HG03097 (cell line): ENCODE measurements around the gene RBM17.
"Not testable (repeated sequence)": the region's sequence is repeated elsewhere in the genome, so short reads cannot be mapped to it uniquely, and the experiment has no call there.

ENCODE experiments used
- ATAC-seq: cut with Tn5 transposase; IDR thresholded peaks from one replicate; pipeline ENCODE4 v1.9.1; 2021; ENCODE audit not compliant: unreplicated experiment, low FRiP score

Gene RBM17

DNA sequence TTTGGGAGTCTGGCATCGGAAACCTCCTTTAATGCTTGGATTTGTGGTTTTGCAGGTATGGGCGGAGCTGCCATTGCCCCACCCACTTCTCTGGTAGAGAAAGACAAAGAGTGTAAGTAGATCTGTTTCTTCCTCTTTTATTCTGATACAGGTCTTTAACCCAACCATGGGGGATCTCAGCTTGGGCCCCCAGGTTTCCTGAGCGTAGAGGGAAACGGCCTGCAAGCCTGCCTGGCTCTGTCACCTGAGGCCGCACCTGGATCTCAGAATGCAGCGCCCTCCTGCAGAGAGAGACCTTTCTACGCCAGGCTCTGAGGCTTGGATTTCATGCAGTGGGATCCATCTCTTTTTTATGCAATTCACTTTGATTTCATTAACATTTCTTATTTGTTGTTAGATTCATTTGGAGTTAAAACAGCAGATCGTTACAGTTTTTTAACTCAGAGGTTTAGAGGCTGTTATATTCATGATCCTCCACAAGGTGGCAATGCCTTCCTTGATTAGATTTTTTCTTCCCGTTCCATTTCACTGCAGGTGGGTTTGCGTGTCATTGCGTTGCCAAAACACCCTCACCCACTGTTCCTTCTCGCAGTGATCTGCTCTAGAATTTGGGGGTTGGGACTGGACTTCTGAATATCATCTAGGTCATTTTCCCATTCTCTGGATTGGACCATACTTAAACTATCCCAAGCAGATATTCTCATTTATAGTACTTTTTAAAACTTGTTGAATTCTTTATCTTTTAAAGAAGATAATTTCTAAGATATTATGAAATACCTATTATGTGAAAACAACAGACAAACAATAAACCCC lies 20.0 kb downstream of the RBM17 start:
- no peak for ATAC-seq

DNA sequence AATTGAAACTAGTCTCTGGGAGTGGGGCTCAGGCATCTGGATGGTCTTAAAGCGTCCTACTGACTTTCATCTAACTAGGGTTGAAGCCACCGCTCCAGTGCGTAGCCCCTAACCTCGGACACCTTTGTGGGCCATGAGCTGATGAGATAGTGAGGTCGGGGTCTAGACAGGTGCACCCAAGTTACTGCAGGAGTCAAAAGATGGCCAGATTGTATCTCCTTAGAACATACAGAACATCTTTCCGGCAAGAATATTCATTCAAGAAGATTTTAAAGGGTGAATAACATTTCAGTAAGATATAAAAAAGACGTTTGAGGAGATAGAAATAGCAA lies 20.6 kb downstream of the RBM17 start:
- no peak for ATAC-seq

DNA sequence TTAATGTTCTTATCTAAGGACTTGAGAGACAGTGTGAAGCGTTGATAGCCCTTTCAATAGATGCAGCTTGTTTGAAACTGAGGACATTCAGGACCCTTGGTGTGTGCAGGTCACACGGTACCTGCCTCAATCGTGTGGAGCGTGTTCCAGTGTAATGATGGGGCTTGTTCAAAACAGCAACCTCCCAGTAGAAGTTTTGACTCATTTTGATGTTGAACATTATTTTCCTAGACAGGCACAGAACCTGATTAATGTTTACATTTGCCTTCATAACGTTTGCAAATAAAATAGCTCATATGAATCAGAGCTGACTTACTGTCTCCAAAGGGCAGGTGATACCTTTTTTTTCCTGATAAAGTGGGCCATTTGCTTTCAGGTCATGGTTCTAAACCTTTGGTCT lies 21.3 kb downstream of the RBM17 start:
- ATAC-seq, result no peak

DNA sequence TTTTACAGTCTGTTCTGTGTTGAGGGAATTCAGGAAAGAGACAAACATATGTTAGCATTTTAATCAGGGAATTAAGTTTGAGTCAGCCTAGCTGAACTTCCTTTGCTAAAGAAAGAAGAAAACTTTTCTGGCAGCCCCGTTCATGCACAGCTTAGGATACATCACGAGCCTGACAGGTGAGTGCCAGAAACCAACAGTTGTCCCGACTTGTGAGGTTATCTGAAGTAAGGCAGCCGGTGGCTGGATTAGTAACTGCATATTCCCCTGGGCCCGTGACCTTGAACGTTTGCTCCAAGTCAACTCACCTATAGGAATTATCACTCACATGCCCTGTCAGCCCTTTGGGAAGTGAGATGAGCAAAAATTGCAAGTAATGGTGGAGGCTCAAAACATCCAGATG lies 24.1 kb downstream of the RBM17 start:
- ATAC-seq, result no peak

DNA sequence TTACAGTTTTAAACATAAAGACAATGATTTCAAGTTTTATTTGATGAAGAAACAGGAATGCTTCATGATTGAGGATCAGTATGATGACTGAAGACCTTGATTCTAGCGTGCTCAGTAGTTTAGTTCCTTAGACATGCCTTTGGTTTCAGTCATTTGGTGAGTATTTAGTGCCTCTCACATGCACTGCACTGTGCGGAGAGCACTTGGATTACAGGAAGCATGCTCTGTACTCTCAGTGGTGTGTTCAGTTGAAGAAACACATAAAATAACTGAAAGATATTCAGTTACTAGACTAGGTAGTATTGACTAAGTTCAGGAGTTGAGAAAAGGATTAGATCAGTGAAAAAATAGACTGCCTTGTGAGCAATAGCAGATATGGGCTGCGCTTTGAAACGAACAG lies 25.5 kb downstream of the RBM17 start:
- ATAC-seq, result no peak

DNA sequence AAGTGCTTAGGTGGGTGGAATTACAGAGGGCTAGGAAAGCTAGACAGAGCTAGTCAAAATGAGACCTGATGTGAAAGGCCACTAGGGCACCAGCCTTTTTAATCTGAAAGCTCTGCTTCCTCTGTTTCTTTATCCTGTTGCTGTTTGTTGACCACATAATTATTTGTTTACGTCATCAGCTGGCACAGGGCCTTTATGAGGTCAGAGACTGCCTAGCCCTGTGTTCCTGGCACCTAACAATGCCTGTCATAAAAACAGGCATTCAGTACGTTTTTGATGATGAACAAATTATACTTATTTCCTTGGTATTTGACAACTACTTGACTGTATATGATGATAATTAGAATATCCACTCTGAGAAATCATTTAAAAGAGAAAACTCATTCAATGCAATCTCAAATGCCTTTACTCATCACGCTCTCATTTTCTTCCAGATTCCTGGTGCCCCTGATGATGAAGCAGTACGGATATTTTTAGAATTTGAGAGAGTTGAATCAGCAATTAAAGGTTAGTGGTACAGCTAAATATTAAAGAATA lies 26.0 kb downstream of the RBM17 start:
- ATAC-seq, result no peak

DNA sequence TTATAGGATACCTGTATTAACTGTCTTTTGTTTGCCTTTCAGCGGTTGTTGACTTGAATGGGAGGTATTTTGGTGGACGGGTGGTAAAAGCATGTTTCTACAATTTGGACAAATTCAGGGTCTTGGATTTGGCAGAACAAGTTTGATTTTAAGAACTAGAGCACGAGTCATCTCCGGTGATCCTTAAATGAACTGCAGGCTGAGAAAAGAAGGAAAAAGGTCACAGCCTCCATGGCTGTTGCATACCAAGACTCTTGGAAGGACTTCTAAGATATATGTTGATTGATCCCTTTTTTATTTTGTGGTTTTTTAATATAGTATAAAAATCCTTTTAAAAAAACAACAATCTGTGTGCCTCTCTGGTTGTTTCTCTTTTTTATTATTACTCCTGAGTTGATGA lies 26.6 kb downstream of the RBM17 start:
- ATAC-seq, result no peak

DNA sequence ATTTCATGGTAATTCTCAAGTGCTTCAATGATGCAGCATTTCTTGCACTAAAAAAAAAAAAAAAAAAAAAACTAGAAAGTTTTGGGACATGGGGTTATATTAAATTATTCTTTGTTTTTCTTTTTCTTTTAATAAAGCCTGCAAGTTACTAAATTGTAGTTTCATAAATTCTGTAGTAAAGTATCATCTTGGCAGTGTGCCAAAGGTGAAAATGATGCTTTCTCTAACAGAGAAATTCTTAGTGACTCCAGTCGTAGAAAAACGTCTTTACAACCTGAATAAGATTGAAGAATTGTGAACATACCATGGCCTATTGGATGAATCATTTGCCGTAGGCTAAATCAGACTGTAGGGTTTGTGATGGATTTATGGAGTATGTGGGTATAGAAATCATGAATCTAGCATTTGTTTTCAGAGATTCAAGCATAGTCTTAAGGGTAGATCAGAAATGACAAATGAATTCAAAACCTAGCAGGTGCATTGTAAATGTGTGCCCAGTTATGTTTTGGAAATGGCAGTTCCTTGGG lies 27.1 kb downstream of the RBM17 start:
- no peak for ATAC-seq

DNA sequence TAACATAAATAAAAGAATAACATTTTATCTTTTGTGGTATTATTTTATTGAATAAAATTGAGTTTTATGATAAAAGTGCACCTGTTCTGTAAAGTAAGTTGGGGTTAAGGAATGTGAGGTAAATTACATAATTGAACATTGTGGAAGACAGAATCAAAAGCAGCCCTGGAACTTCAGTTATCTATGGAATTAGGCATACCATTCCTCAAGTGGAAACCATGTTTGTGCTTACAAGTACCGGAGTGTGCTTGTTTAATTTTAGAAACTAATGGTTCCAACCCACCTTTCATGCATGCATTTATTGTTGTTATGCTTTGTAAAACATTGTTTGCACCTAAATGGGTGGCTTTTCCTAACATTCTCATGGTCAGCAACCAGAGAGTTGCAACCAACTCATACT lies 28.0 kb downstream of the RBM17 start:
- ATAC-seq, result no peak

DNA sequence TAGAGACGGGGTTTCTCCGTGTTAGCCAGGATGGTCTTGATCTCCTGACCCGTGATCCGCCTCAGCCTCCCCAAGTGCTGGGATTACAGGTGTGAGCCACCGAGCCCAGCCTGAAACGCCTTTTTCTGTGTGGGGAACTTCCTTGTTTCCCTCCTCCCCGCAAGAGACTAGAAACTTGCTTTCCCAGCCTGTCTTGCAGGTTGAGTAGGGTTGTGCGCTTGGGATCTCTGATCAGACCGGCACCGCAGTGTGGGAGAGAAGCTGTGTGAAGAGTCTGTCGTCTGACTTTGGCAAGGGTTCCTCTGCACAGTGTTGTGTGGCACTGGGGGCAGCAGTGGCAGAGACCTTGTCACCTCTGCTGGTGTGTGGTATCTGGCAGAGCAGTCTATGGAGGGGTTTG lies 28.9 kb downstream of the RBM17 start:
- no peak for ATAC-seq

DNA sequence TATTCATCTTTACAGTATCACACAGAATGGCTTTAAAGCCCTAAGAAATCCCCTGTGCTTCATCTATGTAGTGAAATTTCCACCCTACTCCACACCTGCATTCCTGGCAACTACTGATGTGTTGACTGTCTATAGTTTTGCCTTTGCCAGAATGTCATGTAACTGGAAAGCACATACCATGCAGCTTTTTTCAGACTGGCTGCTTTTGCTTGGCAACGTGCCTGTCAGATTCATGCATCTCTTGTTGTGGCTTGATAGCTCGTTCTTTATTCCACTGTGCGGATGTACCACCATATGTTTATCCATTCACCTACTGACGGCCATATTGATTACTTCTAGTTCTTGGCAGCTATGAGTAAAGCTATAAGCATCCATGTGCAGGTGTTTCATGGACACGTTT lies 30.6 kb downstream of the RBM17 start:
- ATAC-seq, result no peak

DNA sequence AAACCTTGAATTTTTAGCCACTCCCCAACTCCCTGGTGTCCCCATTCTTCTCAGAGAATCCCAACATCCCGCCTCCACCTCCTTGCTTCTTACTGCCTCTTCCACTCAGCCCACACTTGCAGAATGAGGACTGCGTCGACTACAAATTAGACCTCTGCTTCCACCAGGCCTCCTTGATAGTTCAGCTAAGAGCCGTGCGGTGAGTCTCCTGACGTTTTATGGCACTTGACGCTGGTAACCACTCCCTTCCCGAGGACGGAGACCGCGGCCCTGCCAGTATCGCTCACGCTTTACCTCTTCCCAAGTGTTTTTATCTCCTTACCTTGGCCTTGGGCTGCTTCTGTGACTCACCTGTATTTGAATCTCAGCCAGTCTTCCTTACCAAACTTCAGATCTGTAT lies 31.1 kb downstream of the RBM17 start:
- no peak for ATAC-seq

DNA sequence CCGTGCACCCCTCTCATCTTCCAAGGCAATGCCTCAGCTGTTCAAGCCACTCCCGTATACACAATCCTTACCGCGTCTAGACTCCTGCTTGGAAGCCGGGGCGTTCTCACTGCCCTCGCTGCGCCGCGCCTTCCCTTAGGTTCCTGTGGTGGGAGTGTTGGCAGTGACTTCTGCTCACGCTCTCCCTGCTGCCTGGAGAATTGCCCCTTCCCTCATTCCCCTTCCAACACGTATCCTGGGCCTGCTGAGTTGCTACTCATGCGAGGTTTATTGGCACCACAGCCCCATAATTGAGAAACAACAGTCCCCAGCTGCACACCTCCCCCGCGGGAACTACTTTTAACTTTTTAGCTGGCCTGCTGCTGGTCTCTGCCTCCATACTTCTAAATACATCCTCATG lies 31.9 kb downstream of the RBM17 start:
- ATAC-seq, result no peak

DNA sequence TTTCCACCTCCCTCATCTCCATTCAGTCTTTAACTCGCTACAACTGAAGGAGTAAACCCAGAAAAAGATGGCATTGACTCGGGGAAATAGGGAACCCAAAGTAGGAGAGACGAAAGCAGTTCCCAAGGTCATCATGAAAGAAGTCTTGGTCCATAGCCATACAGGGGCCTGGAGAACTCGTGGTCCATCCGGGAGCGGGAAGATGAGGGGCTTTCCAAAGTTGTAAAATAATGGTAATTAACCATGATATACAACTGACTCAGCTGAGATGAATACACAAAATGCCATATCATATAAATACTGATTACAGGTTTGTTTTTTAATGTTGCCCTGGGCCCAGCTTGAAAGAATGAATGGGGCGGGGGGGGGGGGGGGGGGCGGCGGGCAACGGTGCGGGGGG lies 32.3 kb downstream of the RBM17 start:
- ATAC-seq, result no peak

DNA sequence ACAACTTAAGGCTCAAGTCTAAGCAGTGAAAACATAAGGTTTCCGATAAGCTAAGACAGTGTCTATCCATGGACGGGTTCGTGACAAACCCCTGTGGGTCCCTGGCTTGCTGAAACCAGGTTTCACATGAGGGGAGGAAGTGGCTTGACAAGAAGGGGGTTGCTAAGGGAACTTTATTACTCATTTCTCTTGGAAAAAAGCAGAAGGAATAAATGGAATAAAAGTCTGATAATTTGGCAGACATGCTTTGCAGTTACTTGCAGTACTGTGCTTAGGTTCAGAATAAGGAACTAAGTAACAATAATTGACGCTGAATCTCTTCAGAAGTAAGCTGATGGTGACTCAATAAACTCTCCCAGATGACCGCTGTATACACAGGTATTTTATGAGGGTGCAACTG lies 34.7 kb downstream of the RBM17 start:
- no peak for ATAC-seq

DNA sequence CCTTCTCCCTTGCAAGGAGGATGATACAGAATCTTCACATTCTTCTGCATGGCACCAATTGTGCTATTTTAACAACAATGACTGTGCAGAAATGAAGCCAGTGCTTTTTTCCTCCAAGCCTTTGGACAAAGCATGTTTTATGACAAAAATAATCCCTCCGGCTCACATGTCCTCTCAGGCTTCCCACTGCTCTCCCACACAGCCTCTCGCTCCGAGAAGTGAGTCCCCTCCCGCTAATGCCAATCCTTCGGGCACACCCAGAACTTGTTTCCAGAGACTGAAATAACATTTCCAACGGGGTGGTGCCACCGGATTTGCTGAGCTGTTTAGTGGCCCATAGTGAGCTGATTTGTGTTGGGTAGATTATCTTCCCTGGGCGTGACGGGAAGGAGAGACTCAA lies 35.8 kb downstream of the RBM17 start:
- no peak for ATAC-seq

DNA sequence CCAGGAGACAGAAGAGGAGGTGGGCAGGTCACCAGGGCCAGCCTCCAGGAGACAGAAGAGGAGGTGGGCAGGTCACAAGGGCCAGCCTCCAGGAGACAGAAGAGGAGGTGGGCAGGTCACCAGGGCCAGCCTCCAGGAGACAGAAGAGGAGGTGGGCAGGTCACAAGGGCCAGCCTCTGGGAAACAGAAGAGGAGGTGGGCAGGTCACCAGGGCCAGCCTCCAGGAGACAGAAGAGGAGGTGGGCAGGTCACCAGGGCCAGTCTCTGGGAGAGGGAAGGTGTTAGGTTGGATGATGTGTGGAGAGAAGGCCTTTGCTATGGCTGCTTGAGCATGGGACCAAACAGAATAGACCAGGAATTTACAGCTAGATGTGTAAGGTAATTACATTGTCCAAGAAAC lies 38.6 kb downstream of the RBM17 start:
- not testable (repeated sequence) for ATAC-seq

DNA sequence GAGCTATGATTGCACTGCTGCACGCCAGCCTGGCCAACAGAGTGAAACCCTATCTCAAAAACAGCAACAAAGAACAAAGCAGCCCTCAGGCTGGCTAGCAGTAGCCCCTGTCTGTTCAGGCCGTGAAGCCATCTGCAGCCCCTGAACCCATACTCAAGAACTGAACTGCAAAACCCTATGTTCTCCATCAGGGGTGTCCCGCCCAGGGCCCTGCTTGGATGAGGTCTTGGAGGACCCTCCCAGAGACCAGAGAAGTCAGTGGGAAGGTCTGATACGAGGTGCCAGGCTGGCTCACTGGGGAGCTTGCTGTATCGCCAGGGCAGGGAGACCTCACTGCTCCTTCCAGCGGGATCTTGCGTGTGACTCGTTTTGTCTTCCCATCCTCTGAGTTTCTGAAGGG lies 39.3 kb downstream of the RBM17 start:
- no peak for ATAC-seq

DNA sequence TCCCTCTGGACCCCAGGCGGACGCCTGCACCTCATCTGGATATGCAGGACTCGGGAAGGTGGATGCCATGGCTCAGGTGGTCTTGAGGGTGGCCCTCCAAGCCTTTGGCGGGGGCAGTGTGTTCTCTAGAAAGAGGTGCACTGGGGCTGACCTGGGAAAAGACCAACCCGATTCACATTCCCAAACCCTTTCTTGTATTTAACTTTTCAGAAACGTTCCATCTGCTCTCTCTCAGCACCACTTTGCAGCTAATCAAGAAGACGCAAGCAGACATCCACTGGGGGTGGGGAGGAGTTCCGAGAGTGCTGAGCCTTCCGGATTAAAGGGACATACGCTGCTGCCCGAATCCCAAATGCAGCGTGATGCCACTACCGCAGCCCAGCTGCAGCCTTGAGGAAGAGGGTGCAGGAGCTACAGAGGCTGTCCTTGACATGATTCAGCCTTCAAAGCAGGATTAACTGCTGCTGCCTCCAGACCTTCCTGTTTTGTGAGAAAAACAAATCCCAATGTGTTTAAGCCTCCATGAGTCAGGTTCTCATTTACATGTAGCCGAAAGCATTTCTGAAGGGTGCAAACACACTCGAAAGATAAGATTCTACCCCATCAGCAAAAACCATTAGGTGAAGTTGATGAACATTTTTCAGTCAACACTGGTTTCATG lies 39.9 kb downstream of the RBM17 start:
- ATAC-seq, result no peak

DNA sequence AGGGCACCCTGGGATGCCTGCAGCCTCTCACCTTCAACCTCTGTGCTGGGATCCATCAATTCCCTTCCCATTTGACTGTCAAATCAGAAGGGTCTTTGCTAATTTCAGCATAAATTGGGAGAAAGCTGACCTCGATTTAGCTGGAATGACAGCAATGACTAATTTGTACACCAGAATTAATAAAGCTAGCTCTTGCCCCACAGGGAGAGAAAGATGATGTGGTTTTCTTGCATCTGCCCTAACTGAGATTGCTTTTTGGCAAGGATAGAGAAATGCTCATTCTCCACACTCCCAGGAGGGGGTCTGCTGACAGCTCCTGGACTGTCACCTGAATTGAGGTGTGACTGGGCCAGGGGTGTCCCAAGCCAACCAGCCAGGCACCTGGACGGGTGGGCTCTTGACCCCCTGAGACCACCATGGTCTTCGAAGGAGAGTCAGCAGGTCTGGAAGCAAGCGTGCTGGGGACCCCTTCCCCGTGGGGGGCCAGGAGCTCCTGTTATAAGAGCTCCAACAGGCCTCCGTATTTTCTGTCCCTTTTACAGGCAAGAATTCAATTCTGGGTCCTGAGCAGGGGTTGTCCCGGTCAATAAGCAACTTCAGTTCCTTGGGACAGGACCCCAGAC lies 42.1 kb downstream of the RBM17 start:
- no peak for ATAC-seq

DNA sequence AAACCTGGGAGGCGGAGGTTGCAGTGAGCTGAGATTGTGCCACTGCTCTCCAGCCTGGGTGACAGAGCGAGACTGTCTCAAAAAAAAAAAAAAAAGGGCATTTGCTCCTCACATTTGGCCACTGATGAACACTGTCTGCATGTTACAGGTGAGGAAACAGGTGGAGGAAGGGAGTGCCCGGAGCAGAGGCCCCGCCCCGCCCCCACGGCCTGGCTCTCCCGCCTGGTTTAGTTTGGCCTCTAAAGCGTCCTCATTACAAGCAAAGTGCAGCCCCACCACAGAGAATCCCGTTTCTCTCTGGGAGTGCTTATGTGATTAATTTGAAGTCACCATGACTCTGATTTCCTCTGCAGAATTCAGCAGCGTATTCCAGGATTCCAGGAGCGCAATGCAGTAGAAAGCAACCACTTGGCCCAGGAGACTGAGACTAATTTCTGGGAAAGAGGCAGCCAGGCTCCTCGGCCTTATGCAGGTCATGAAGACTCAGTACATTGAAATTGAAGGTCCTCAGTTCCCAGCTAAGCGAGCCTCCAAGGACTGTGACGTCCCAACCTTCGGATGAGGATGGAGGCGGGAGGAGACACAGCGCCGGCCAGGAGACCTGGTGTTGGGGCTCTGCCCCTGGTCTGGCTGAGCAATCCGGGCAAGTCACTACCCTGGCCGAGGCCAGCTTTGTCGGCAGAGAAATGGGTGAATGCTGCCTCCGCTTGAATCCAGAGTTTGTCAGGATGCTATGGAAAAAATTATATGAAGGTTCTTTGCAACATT lies 44.7 kb downstream of the RBM17 start:
- ATAC-seq, result no peak
